Measurements from ENCODE around the gene RASSF1.

Gene RASSF1

GRCh38 chr3:50320853-50321335, 19.7 kb downstream of the RASSF1 start:
- no peaks in the 10 kb centered on the region for H3K36me3 ChIP-seq (ENCODE audit: insufficient read depth)
- H3K27ac ChIP-seq: peak overlapping the region; percentile 68; the same call in 1 of the 2 replicates
- H4K20me1 ChIP-seq (ENCODE audit: insufficient read depth): no peaks in the 10 kb centered on the region
- H3K9ac ChIP-seq: peak overlapping the region; percentile 78
- peak overlapping the region; percentile 71 for H2AFZ ChIP-seq (ENCODE audit: low read depth)
- TF ChIP-seq CTCF (conservative IDR thresholded peaks at IDR 0.05; ENCODE audit: low read depth, low read length): no peak
- H3K27me3 ChIP-seq (ENCODE audit: insufficient read depth, low read depth): no peaks in the 10 kb centered on the region
- peaks cover 4% of the 10 kb centered on the region for H3K4me1 ChIP-seq (ENCODE audit: low read depth, poor library complexity, severe bottlenecking)
- H3K79me2 ChIP-seq (ENCODE audit: insufficient read depth, low read depth): no peaks in the 10 kb centered on the region
- no peak overlapping the region for H3K4me3 ChIP-seq (IDR thresholded peaks at IDR 0.05; ENCODE audit: insufficient read depth, low read depth, low read length)
- H3K4me2 ChIP-seq: peak overlapping the region; percentile 78

DNA sequence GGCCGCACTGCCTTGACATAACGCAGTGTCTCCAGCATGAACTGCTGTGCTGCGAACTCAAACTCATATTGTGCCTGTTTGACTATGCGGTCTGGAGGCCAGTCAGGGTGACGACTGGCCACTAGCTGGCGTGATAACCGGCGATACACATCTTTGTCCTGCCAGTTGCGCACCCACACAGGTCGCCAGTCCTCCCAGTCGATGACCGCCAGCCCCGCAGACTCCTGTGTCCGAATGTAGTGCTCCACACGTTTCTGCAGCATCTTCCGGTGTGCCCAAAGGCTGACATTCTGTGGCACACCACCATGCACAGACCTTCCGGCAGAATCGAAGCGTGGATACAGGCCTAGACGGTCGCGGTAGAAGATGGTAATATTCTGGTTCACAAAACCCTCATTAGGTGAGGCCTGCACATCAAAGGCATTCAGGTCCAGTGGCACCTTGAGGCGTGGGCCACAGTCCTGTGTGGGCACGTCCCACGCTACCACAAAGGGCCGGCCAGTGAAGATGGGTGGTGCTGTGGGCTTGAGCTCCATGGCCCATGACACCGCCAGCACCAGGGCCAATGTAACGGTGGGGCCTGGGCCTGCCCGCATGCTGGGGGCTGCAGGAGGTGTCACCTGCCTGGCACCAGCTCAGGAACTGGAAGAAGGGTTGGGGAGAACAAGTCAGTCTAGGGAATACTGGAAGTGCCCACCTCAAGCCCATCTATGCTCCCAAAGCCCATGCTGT, 20.6 kb downstream of the RASSF1 start:
- H3K4me3 ChIP-seq (IDR thresholded peaks at IDR 0.05; ENCODE audit: insufficient read depth, low read depth, low read length): no peak overlapping the region
- no peak overlapping the region; the same call in 1 of the 2 replicates for H3K27ac ChIP-seq
- H3K27me3 ChIP-seq (ENCODE audit: insufficient read depth, low read depth): no peaks in the 10 kb centered on the region
- no peaks in the 10 kb centered on the region for H3K79me2 ChIP-seq (ENCODE audit: insufficient read depth, low read depth)
- H3K4me1 ChIP-seq (ENCODE audit: low read depth, poor library complexity, severe bottlenecking): peaks cover 4% of the 10 kb centered on the region
- H3K36me3 ChIP-seq (ENCODE audit: insufficient read depth): no peaks in the 10 kb centered on the region
- TF ChIP-seq CTCF (conservative IDR thresholded peaks at IDR 0.05; ENCODE audit: low read depth, low read length): no peak
- H4K20me1 ChIP-seq (ENCODE audit: insufficient read depth): no peaks in the 10 kb centered on the region
- H3K9ac ChIP-seq: peak overlapping the region; percentile 78; the same call in 1 of the 2 replicates
- no peak overlapping the region for H2AFZ ChIP-seq (ENCODE audit: low read depth)
- peak overlapping the region; percentile 78 for H3K4me2 ChIP-seq

GRCh38 chr3:50319181-50319893, 21.3 kb downstream of the RASSF1 start:
- H4K20me1 ChIP-seq (ENCODE audit: insufficient read depth): no peaks in the 10 kb centered on the region
- H3K27me3 ChIP-seq (ENCODE audit: insufficient read depth, low read depth): no peaks in the 10 kb centered on the region
- no peak overlapping the region for H3K4me2 ChIP-seq
- TF ChIP-seq CTCF (conservative IDR thresholded peaks at IDR 0.05; ENCODE audit: low read depth, low read length): no peak
- H3K36me3 ChIP-seq (ENCODE audit: insufficient read depth): no peaks in the 10 kb centered on the region
- peaks cover 4% of the 10 kb centered on the region for H3K4me1 ChIP-seq (ENCODE audit: low read depth, poor library complexity, severe bottlenecking)
- H3K27ac ChIP-seq: no peak overlapping the region
- H3K9ac ChIP-seq: no peak overlapping the region
- no peak overlapping the region for H2AFZ ChIP-seq (ENCODE audit: low read depth)
- no peak overlapping the region for H3K4me3 ChIP-seq (IDR thresholded peaks at IDR 0.05; ENCODE audit: insufficient read depth, low read depth, low read length)
- no peaks in the 10 kb centered on the region for H3K79me2 ChIP-seq (ENCODE audit: insufficient read depth, low read depth)

DNA sequence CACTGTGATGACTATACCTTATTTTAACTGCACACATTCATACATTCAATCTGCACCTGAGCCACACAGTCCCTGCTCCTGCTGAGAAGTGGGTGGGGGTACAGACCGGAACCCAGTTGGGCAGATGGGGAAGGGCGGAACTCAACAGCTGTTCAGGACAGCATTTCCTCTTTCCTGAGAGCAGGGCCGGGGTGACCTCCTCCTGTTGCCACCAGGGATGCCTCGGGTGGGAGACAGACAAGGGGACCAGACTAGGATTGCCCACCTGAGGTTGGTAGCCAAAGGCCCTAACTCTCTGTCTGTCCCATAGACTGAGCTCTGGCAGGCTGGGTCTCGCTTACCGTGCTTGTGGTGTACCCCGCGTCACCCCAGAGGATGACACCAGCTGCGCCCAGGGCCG, 22.0 kb downstream of the RASSF1 start:
- TF ChIP-seq CTCF (conservative IDR thresholded peaks at IDR 0.05; ENCODE audit: low read depth, low read length): no peak
- Histone ChIP-seq H3K79me2 (ENCODE audit: insufficient read depth, low read depth) (no peaks in the 10 kb centered on the region), H3K27ac (no peak overlapping the region), H3K36me3 (ENCODE audit: insufficient read depth) (no peaks in the 10 kb centered on the region), H3K4me3 (IDR thresholded peaks at IDR 0.05; ENCODE audit: insufficient read depth, low read depth, low read length) (no peak overlapping the region), H3K4me2 (no peak overlapping the region), H2AFZ (ENCODE audit: low read depth) (no peak overlapping the region), H3K9ac (no peak overlapping the region), H3K27me3 (ENCODE audit: insufficient read depth, low read depth) (no peaks in the 10 kb centered on the region), H3K4me1 (ENCODE audit: low read depth, poor library complexity, severe bottlenecking) (peaks cover 4% of the 10 kb centered on the region), H4K20me1 (ENCODE audit: insufficient read depth) (no peaks in the 10 kb centered on the region)
